ENCODE results near the gene LY6G6C. TPM values are rescaled to one million over a fixed set of nuclear protein-coding genes. Genes with fewer than 3 reads are reported as not detected.

The LY6G6C gene
- total and polyA plus RNA-seq, 2 of the 13 experiments (the other 11 are each of a cell fraction or from before 2014, with no cell fraction given), result 0.15 TPM; not detected in 1

DNA sequence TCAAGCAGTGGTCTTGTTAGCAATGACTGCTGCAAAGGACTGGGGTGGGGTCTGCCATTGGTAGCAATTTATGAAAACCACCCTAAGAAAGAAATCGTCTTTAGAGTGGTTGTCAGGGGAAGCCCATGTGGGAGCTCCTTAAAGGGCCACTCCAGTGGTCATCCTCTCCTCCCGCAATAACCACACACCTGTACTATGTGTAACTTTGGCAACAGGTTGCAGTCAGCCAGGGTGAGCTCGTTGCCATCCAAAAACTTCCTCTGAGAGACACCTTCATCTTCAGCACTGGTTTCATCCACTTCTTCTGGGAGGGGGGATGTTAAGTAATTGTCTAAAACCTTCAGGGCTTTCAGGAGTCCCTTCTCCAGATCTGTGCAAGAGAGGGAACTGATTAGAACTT, 10.5 kb upstream of the LY6G6C start:
- ChIA-PET CTCF (ENCODE audit: low intra/inter-chr PET ratio, low total read pairs) (no interaction called here), POLR2A (interaction anchor here (1.0 to 11.3 kb wide), 6 partner anchors 7 to 131 kb away, joined by 3 to 279 read pairs (median 18); partner anchors contain the start of genes CLIC1, HSPA1B, MSH5 and NEU1)
- peaks cover 33% of the 10 kb centered on the region; the same call in 1 of the 2 replicates for H4K20me1 ChIP-seq (ENCODE audit: insufficient read depth, low read length)
- no peak overlapping the region for H3K27ac ChIP-seq (ENCODE audit: extremely low read length, insufficient read depth, low read length)
- no peak for ATAC-seq
- H3K4me1 ChIP-seq (ENCODE audit: insufficient read depth, low read length), result peaks cover 62% of the 10 kb centered on the region
- FAIRE-seq, result no peak
- no peak overlapping the region for H3K4me2 ChIP-seq (ENCODE audit: low read depth, low read length)
- H3K9me3 ChIP-seq (ENCODE audit: low read length), result no peaks in the 10 kb centered on the region
- H3K9ac ChIP-seq (ENCODE audit: insufficient read depth, low read depth, low read length), result no peak overlapping the region
- H3K36me3 ChIP-seq (replicated peaks in 1 of 2; ENCODE audit: control insufficient read depth in 1 of 2, insufficient read depth in 2 of 2, low read length in 2 of 2), result peaks cover 24 to 42% of the 10 kb centered on the region in 2 experiments
- H3K4me3 ChIP-seq (replicated peaks in 1 of 3; ENCODE audit: insufficient read depth in 1 of 3, low read depth in 2 of 3, low read length in 3 of 3), result no peak overlapping the region
- no peaks in the 10 kb centered on the region; a peak in 1 of 5 replicates for H3K27me3 ChIP-seq (ENCODE audit: control insufficient read depth in 1 of 2, insufficient read depth in 2 of 2, low read length in 2 of 2)
- intact Hi-C loops (cut with micrococcal nuclease; ENCODE audit: unreplicated experiment) (no loop called here), in situ Hi-C loops (cut with HindIII; ENCODE audit: extremely low pct_ligation_motif_present, low pct_unique_long_range_greater_than_20kb) (loop anchor here (5.0 kb wide), 1 partner anchor 35 kb away; no protein-coding TSS in a partner anchor)
- no TSS peak for BruUV-seq (replicated peaks)
- TF ChIP-seq SAP130 (CRISPR knock-in tag; IDR thresholded peaks at IDR 0.05; ENCODE audit: low read depth) (0 out of 2 replicates have a peak, but pooled peaks have one; percentile 15), RBM22 (optimal IDR thresholded peaks at IDR 0.05; ENCODE audit: low read length) (no peak), POLR2G (IDR thresholded peaks at IDR 0.05; ENCODE audit: low read depth, low read length) (peak; percentile 54; the same call in 1 of the 2 replicates)
- WGBS (ENCODE audit: low lambda C conversion rate), result 92% methylated on average over 3 of the region's 3 CpGs
- no peak for DNase-seq (ENCODE audit: low spot score)
- no peak overlapping the region for H2AFZ ChIP-seq (ENCODE audit: low read length)
- H3K79me2 ChIP-seq (ENCODE audit: insufficient read depth, low read length), result peaks cover 40% of the 10 kb centered on the region

DNA sequence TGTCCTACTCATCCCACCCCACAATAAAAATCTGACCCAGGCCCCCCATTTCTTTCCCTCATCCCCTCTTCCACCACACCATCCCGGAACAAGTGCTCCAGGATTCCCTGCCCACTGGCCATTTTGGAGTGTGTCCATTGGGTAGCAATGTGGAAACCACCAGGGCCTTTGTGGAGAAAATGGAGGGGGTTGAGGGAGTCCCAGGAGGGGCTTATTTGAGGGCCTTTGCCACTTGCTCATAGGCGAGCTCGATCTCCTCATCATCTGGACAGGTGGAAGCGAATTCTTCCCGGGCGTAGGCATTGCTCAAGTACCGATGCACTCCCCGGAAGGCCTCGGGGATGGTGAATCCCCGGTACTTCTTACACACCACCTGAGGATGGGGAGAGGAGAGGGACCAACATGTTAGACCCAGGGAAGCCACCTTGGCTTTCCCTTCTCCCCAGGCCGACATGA, 9.1 kb upstream of the LY6G6C start:
- DNase-seq (ENCODE audit: low spot score) (no peak), FAIRE-seq (peak; percentile 21), ATAC-seq (no peak)
- no peaks in the 10 kb centered on the region; a peak in 1 of 5 replicates for H3K27me3 ChIP-seq (ENCODE audit: control insufficient read depth in 1 of 2, insufficient read depth in 2 of 2, low read length in 2 of 2)
- no peak overlapping the region; a peak in 1 of 6 replicates for H3K4me3 ChIP-seq (replicated peaks in 1 of 3; ENCODE audit: insufficient read depth in 1 of 3, low read depth in 2 of 3, low read length in 3 of 3)
- H4K20me1 ChIP-seq (ENCODE audit: insufficient read depth, low read length), result peaks cover 33% of the 10 kb centered on the region; the same call in 1 of the 2 replicates
- H2AFZ ChIP-seq (ENCODE audit: low read length), result no peak overlapping the region
- BruUV-seq (replicated peaks), result no TSS peak
- H3K4me1 ChIP-seq (ENCODE audit: insufficient read depth, low read length), result peaks cover 57% of the 10 kb centered on the region
- CTCF ChIA-PET (ENCODE audit: low intra/inter-chr PET ratio, low total read pairs), result interaction anchor here (4.2 kb wide), 1 partner anchor 39 kb away, joined by 74 read pairs; no protein-coding TSS in a partner anchor
- POLR2A ChIA-PET, result interaction anchor here (0.6 to 11.3 kb wide), 18 partner anchors 8 to 221 kb away, joined by 3 to 279 read pairs (median 6); partner anchors contain the start of genes ABHD16A, CLIC1, HSPA1A and HSPA1B
- no peaks in the 10 kb centered on the region for H3K9me3 ChIP-seq (ENCODE audit: low read length)
- H3K4me2 ChIP-seq (ENCODE audit: low read depth, low read length), result 0 out of 2 replicates have a peak overlapping the region, but pooled peaks have one; percentile 86
- intact Hi-C loops (cut with micrococcal nuclease; ENCODE audit: unreplicated experiment), result no loop called here
- in situ Hi-C loops (cut with HindIII; ENCODE audit: extremely low pct_ligation_motif_present, low pct_unique_long_range_greater_than_20kb), result loop anchor here (5.0 kb wide), 1 partner anchor 37 kb away; no protein-coding TSS in a partner anchor
- peak overlapping the region; percentile 11 for H3K27ac ChIP-seq (ENCODE audit: extremely low read length, insufficient read depth, low read length)
- no peak for TF ChIP-seq HOMEZ (CRISPR knock-in tag; IDR thresholded peaks at IDR 0.05; ENCODE audit: low read depth)
- TF ChIP-seq POGK (CRISPR knock-in tag; conservative IDR thresholded peaks at IDR 0.05), result 0 out of 2 replicates have a peak, but pooled peaks have one; percentile 16
- no peak for TF ChIP-seq TCF12 (IDR thresholded peaks at IDR 0.05)
- 0 out of 2 replicates have a peak, but pooled peaks have one; percentile 64 for TF ChIP-seq TCF12 (CRISPR knock-in tag; IDR thresholded peaks at IDR 0.05)
- TF ChIP-seq, protein P1, sequence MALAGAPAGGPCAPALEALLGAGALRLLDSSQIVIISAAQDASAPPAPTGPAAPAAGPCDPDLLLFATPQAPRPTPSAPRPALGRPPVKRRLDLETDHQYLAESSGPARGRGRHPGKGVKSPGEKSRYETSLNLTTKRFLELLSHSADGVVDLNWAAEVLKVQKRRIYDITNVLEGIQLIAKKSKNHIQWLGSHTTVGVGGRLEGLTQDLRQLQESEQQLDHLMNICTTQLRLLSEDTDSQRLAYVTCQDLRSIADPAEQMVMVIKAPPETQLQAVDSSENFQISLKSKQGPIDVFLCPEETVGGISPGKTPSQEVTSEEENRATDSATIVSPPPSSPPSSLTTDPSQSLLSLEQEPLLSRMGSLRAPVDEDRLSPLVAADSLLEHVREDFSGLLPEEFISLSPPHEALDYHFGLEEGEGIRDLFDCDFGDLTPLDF (CRISPR knock-in tag; IDR thresholded peaks at IDR 0.05), result no peak
- 0 out of 2 replicates have a peak, but pooled peaks have one; percentile 53 for TF ChIP-seq ZNF558 (CRISPR knock-in tag; IDR thresholded peaks at IDR 0.05; ENCODE audit: borderline replicate concordance)
- TF ChIP-seq RBM22 (optimal IDR thresholded peaks at IDR 0.05; ENCODE audit: low read length), result peak; percentile 35
- TF ChIP-seq ZNF264 (CRISPR knock-in tag; IDR thresholded peaks at IDR 0.05), result no peak
- peak; percentile 38; the same call in 1 of the 2 replicates for TF ChIP-seq ZNF746 (CRISPR knock-in tag; IDR thresholded peaks at IDR 0.05)
- TF ChIP-seq PAF1 (CRISPR knock-in tag; IDR thresholded peaks at IDR 0.05), result 0 out of 2 replicates have a peak, but pooled peaks have one; percentile 67
- H3K79me2 ChIP-seq (ENCODE audit: insufficient read depth, low read length), result peaks cover 27% of the 10 kb centered on the region
- H3K9ac ChIP-seq (ENCODE audit: insufficient read depth, low read depth, low read length), result no peak overlapping the region
- whole genome bisulfite sequencing (ENCODE audit: low lambda C conversion rate), result over 99% methylated on average over 10 of the region's 11 CpGs
- H3K36me3 ChIP-seq (replicated peaks in 1 of 2; ENCODE audit: control insufficient read depth in 1 of 2, insufficient read depth in 2 of 2, low read length in 2 of 2), result peaks cover 24 to 42% of the 10 kb centered on the region in 2 experiments

All from HepG2 (cell line).